Measurements from ENCODE around the gene NR2F6. TPM values are rescaled to one million over a fixed set of nuclear protein-coding genes. Genes with fewer than 3 reads are reported as not detected.
A peak's percentile ranks its signal among the peaks of the same experiment; 100 is the strongest.

Gene NR2F6
- total RNA-seq, 4 donors from 2014 or later, result 64.9 to 95.8 (median 72.0) TPM

DNA sequence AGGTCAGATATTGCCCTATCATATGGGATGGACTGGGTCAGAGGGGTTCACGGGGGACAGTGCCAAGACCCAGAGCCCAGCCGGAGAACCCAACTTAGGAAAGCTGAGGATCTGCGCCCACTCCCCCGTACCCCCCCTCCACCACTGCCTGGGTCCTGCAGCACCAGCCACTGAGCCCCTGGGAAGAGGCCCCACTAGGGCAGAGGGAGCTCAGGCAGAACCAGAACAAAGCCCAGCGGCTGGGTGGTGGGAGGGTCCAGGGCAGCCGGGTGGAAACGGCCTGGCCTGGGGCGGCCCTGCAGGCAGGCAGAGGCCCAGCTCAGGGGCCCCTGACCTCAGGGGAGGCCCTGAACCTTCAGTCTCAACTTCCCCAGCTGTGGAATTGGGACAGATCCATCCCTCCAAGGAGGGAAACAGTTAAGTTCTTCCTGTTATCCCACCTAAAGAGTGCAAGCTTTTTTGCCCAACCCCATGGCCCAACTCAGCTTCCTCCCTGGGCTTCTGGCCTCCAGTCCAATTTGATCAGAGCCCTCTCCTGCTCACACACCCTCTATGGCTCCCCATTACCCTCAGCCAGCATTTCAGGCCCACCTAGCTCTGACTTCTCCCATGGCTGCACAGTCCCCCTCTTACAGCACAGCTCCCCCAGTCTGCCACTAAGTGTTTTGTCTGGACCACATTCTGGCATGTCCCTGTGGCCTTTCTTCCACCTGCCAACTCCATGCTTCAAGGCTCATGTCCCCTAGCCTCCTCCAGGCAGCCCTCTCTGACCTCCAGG lies 3.1 kb downstream of the NR2F6 start:
- H3K27ac ChIP-seq, result peak overlapping the region; percentile 85 to 91 (median 90)
- in situ Hi-C loops (cut with MboI; ENCODE audit: low sequenced_read_pairs in 4 of 4), result no loop called here

DNA sequence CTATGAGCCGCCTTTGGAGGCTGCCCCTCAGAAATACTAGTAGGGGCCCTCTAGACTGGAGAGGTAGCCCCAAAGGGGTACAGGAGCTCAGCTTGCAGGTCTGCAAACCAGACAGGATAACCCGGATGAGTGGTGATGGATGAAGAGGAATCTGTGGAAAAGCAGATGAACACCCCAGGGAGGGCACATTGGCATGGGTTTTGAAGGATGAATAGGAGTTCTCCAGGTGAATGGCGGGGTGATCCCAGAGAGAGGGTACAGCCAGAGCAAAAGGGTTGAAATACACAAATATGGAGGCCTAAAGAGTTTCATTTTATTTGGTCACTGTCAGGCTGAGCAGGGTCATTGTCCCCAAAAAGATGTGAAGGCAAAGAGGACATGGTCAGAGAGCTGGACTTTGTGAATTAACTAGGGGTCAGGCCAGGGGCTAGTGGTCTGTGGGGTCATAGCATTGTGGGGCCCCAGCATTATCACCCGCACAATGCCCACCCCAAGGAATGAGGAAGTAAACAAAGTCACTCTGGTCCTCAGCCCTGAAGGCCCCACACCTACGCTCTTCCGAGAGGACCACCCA lies 4.8 kb downstream of the NR2F6 start:
- H3K27me3 ChIP-seq, result no peaks in the 10 kb centered on the region
- TF ChIP-seq, protein P1, sequence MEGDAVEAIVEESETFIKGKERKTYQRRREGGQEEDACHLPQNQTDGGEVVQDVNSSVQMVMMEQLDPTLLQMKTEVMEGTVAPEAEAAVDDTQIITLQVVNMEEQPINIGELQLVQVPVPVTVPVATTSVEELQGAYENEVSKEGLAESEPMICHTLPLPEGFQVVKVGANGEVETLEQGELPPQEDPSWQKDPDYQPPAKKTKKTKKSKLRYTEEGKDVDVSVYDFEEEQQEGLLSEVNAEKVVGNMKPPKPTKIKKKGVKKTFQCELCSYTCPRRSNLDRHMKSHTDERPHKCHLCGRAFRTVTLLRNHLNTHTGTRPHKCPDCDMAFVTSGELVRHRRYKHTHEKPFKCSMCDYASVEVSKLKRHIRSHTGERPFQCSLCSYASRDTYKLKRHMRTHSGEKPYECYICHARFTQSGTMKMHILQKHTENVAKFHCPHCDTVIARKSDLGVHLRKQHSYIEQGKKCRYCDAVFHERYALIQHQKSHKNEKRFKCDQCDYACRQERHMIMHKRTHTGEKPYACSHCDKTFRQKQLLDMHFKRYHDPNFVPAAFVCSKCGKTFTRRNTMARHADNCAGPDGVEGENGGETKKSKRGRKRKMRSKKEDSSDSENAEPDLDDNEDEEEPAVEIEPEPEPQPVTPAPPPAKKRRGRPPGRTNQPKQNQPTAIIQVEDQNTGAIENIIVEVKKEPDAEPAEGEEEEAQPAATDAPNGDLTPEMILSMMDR (IDR thresholded peaks at IDR 0.05 in 4 of 5, conservative IDR thresholded peaks at IDR 0.05 in 1 of 5), result no peak
- TF ChIP-seq POLR2A (IDR thresholded peaks at IDR 0.05), result no peak
- H3K9me3 ChIP-seq, result no peaks in the 10 kb centered on the region
- no peak for ATAC-seq
- in situ Hi-C loops (cut with MboI; ENCODE audit: low sequenced_read_pairs in 4 of 4) (no loop called here), intact Hi-C loops (cut with DNase I; ENCODE audit: low total_unique reads) (no loop called here)
- H3K4me3 ChIP-seq, result no peak overlapping the region
- peaks cover 28 to 43% of the 10 kb centered on the region in 2 donors for H3K4me1 ChIP-seq
- DNase-seq, result no peak
- peaks cover 0 to 10% of the 10 kb centered on the region in 2 donors for H3K36me3 ChIP-seq
- peak overlapping the region; percentile 85 to 91 (median 90) for H3K27ac ChIP-seq

More for the DNA sequence above, 3.1 kb downstream of the NR2F6 start:
- H3K4me3 ChIP-seq, result peak overlapping the region in 1 of 4 donors; percentile 63
- TF ChIP-seq, protein P1 (IDR thresholded peaks at IDR 0.05 in 4 of 5, conservative IDR thresholded peaks at IDR 0.05 in 1 of 5), result no peak
- TF ChIP-seq POLR2A (IDR thresholded peaks at IDR 0.05), result no peak
- H3K9me3 ChIP-seq, result no peaks in the 10 kb centered on the region
- ATAC-seq (no peak), DNase-seq (no peak)
- intact Hi-C loops (cut with DNase I; ENCODE audit: low total_unique reads), result no loop called here
- no peaks in the 10 kb centered on the region for H3K27me3 ChIP-seq
- peaks cover 28 to 39% of the 10 kb centered on the region in 2 donors for H3K4me1 ChIP-seq
- peaks cover 0 to 10% of the 10 kb centered on the region in 2 donors for H3K36me3 ChIP-seq

DNA sequence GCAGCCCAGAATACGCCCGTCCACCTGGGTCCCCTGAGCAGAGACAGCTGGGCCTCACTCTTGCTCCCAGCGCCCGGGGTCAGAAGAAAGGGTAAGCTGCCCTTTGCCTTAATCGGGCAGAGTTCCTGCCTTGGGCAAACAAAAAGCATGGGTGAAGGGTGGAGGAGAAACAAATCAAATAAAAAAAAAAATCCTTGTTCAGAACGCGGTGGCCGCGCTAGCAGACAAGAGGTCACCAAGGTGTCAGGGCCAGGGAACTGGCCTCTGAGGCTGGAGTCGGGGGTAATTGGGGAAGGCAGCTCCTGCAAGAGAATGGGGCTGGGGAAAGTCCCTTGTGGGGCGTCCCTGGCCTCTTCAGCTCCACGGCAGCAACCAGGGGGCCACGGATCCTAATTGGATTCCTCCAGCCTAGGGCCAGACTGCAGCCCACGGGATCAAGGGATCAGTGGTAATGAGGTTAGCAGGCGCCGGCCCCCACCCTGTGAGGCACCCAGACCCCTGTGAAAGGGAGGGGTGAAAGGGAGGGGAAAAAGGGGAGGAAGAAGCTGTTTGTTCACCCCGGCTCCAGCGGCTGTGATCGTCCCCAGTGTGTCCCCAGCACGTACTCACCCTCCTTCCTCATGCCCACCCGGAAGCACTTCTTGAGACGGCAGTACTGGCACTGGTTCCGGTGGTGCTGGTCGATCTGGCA lies 5.5 kb downstream of the NR2F6 start:
- no peak for TF ChIP-seq POLR2A (IDR thresholded peaks at IDR 0.05)
- TF ChIP-seq, protein P1 (IDR thresholded peaks at IDR 0.05 in 4 of 5, conservative IDR thresholded peaks at IDR 0.05 in 1 of 5), result no peak
- Histone ChIP-seq H3K4me1 (peaks cover 28 to 44% of the 10 kb centered on the region in 2 donors), H3K36me3 (peaks cover 0 to 10% of the 10 kb centered on the region in 2 donors), H3K27me3 (no peaks in the 10 kb centered on the region), H3K27ac (peak overlapping the region in 2 of 4 donors; percentile 89 to 91), H3K4me3 (no peak overlapping the region), H3K9me3 (no peaks in the 10 kb centered on the region)
- ATAC-seq (no peak), DNase-seq (no peak)
- intact Hi-C loops (cut with DNase I; ENCODE audit: low total_unique reads) (no loop called here), in situ Hi-C loops (cut with MboI; ENCODE audit: low sequenced_read_pairs in 4 of 4) (no loop called here)

DNA sequence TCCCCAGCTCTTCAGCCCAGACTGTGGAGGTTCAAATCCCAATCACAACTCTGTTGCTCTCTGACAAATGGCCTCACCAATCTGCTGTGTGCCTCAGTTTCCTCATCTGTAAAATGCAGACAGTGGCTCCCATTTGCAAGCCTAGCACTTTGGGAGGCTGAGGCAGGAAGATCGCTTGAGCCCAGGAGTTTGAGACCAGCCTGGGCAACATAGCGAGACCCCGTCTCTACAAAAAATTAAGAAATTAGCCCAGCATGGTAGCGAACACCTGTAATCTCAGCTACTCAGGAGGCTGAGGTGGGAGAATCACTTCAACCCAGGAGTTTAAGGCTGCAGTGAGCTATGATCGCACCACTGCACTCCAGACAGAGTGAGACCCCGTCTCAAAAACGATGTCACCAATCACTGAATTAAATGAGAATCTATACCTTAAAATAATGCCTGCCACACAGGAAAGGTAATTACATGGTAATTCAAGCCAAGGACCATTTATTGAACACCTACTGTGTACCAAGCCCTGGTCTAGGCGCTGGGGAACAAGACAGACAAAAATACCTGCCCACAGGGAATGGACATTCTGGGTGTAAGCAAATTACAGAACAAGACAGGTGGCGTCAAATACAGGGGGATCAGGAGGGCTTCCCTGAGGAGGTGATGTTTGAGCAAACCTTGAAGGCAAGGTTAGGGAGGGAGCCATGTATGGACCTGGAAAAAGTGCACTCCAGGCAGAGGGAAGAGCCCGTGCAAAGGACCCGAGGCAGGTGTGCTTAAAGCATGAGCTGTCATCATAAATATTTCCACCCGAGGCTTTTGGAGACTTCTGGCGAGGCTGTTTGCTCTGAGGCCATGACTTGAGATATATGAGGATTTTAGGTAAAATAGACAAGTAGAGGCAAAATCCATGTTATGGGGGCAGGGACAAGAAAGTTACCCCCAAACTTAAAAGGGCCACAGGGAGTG lies 7.7 kb downstream of the NR2F6 start:
- Histone ChIP-seq H3K9me3 (no peaks in the 10 kb centered on the region), H3K27me3 (no peaks in the 10 kb centered on the region), H3K4me3 (no peak overlapping the region), H3K4me1 (peaks cover 26 to 41% of the 10 kb centered on the region in 2 donors), H3K36me3 (peaks cover 0 to 11% of the 10 kb centered on the region in 2 donors), H3K27ac (no peak overlapping the region)
- DNase-seq, result no peak
- intact Hi-C loops (cut with DNase I; ENCODE audit: low total_unique reads), result loop anchor here (5.0 kb wide), 1 partner anchor 171 kb away; no protein-coding TSS in a partner anchor
- ATAC-seq, result no peak
- in situ Hi-C loops (cut with MboI; ENCODE audit: low sequenced_read_pairs in 4 of 4), result no loop called here
- TF ChIP-seq, protein P1 (IDR thresholded peaks at IDR 0.05 in 4 of 5, conservative IDR thresholded peaks at IDR 0.05 in 1 of 5), result no peak
- TF ChIP-seq POLR2A (IDR thresholded peaks at IDR 0.05), result no peak

All from gastrocnemius medialis (tissue), 4 donors.